GM08714 (cell line): ENCODE results near the gene BFSP2.

Experiments
- H3K4me3 ChIP-seq: fragments of 200-500 bp; sonication (Bioruptor generic); 2 replicates; pipeline ENCODE4 v1.5.1; 2014; ENCODE audit warnings: mild to moderate bottlenecking, low read length, inconsistent platforms
- ZNF274 ChIP-seq: IDR thresholded peaks from 2 replicates; pipeline ENCODE4 v1.6.1; 2012; ENCODE audit warnings: mild to moderate bottlenecking, low read depth, low read length

BFSP2 gene

GRCh38 chr3:133377396-133377795, 22.5 kb upstream of the BFSP2 start:
- H3K4me3 ChIP-seq, result no peak overlapping the region
- TF ChIP-seq ZNF274, result no peak

- H3K4me3 ChIP-seq, result no peak overlapping the region
- no peak for TF ChIP-seq ZNF274
Observed at GRCh38 chr3:133379926-133380325, 19.9 kb upstream of the BFSP2 start.

GRCh38 chr3:133380481-133381225, 19.2 kb upstream of the BFSP2 start:
- H3K4me3 ChIP-seq, result no peak overlapping the region
- no peak for TF ChIP-seq ZNF274

- no peak overlapping the region for H3K4me3 ChIP-seq
- TF ChIP-seq ZNF274, result no peak
Observed at GRCh38 chr3:133381346-133382109, 18.3 kb upstream of the BFSP2 start.

- no peak overlapping the region for H3K4me3 ChIP-seq
- no peak for TF ChIP-seq ZNF274
Observed at GRCh38 chr3:133383175-133383574, 16.7 kb upstream of the BFSP2 start.

GRCh38 chr3:133383741-133384140, 16.1 kb upstream of the BFSP2 start:
- H3K4me3 ChIP-seq, result no peak overlapping the region
- TF ChIP-seq ZNF274, result no peak

GRCh38 chr3:133384331-133385027, 15.4 kb upstream of the BFSP2 start:
- no peak overlapping the region for H3K4me3 ChIP-seq
- TF ChIP-seq ZNF274, result no peak

- TF ChIP-seq ZNF274, result no peak
- no peak overlapping the region for H3K4me3 ChIP-seq
Observed at GRCh38 chr3:133386876-133387275, 13.0 kb upstream of the BFSP2 start.

GRCh38 chr3:133387341-133387740, 12.5 kb upstream of the BFSP2 start:
- no peak for TF ChIP-seq ZNF274

GRCh38 chr3:133388696-133389395, 11.0 kb upstream of the BFSP2 start:
- H3K4me3 ChIP-seq, result no peak overlapping the region

More at GRCh38 chr3:133387341-133387740, 12.5 kb upstream of the BFSP2 start:
- H3K4me3 ChIP-seq, result no peak overlapping the region

GRCh38 chr3:133390715-133391114, 9.1 kb upstream of the BFSP2 start:
- TF ChIP-seq ZNF274, result no peak
- H3K4me3 ChIP-seq, result no peak overlapping the region

More at GRCh38 chr3:133388696-133389395, 11.0 kb upstream of the BFSP2 start:
- no peak for TF ChIP-seq ZNF274

- no peak for TF ChIP-seq ZNF274
Observed at GRCh38 chr3:133393204-133393603, 6.7 kb upstream of the BFSP2 start.

GRCh38 chr3:133393691-133394474, 6.0 kb upstream of the BFSP2 start:
- H3K4me3 ChIP-seq, result no peak overlapping the region
- TF ChIP-seq ZNF274, result no peak

More at GRCh38 chr3:133393204-133393603, 6.7 kb upstream of the BFSP2 start:
- H3K4me3 ChIP-seq, result no peak overlapping the region
